HepG2 (cell line): Measurements from ENCODE around the gene PTCRA. TPM values are rescaled to one million over a fixed set of nuclear protein-coding genes. Genes with fewer than 3 reads are reported as not detected.

Experiments used
- ADNP ChIP-seq: sonication (generic); formaldehyde crosslinking; IDR thresholded peaks from 2 replicates; pipeline ENCODE4 v1.4.0; 2020; ENCODE audit warnings: missing genetic modification reagents
- CBX1 ChIP-seq: IDR thresholded peaks from one replicate; pipeline ENCODE4 v1.6.1; 2016; ENCODE audit warnings: antibody characterized with exemption, low read depth
- FOXJ3 ChIP-seq: sonication (generic); formaldehyde crosslinking; IDR thresholded peaks from 2 replicates; pipeline ENCODE4 v1.4.0; 2020; ENCODE audit warnings: missing genetic modification reagents, mild to moderate bottlenecking, borderline replicate concordance
- KDM1A ChIP-seq: IDR thresholded peaks from 2 replicates; pipeline ENCODE4 v1.6.1; 2016; ENCODE audit warnings: missing compliant biosample characterization
- KDM5B ChIP-seq: sonication (generic); formaldehyde crosslinking; IDR thresholded peaks from 2 replicates; pipeline ENCODE4 v1.4.0; 2020; ENCODE audit warnings: missing genetic modification reagents, mild to moderate bottlenecking, borderline replicate concordance
- RARA ChIP-seq: IDR thresholded peaks from 2 replicates; pipeline ENCODE4 v1.6.1; 2016; ENCODE audit warnings: missing genetic modification reagents, missing compliant biosample characterization
- RFX1 ChIP-seq: fragments of 450-650 bp; IDR thresholded peaks from 2 replicates; pipeline ENCODE4 v1.6.1; 2017
- SETDB1 ChIP-seq: sonication (generic); formaldehyde crosslinking; IDR thresholded peaks from 2 replicates; pipeline ENCODE4 v1.5.1; 2020; ENCODE audit warnings: missing genetic modification reagents, mild to moderate bottlenecking, borderline replicate concordance
- SSRP1 ChIP-seq: IDR thresholded peaks from 2 replicates; pipeline ENCODE4 v1.6.1; 2016; ENCODE audit warnings: control low read depth
- SYNCRIP ChIP-seq: fragments of 200-400 bp; formaldehyde crosslinking; IDR thresholded peaks from 2 replicates; pipeline ENCODE4 v1.6.1; 2018; ENCODE audit warnings: mild to moderate bottlenecking, low read depth, low read length; ENCODE audit not compliant: insufficient read depth
- TBL1XR1 ChIP-seq: fragments of 150-350 bp; IDR thresholded peaks from 2 replicates; pipeline ENCODE4 v1.6.1; 2014; ENCODE audit warnings: borderline replicate concordance, low read length; ENCODE audit not compliant: partially characterized antibody
- TCF12 ChIP-seq, 2 experiments: fragments of 450-650 bp in 1 of 2; sonication (generic) in 1 of 2; formaldehyde crosslinking in 1 of 2; IDR thresholded peaks; 2 replicates each; pipeline versions ENCODE4 v1.6.1 to v1.8.0; 2017 to 2022; ENCODE audit warnings: antibody characterized with exemption in 1 of 2, mild to moderate bottlenecking in 1 of 2, missing genetic modification reagents in 1 of 2, moderate library complexity in 1 of 2
- ZFP41 ChIP-seq: sonication (generic); formaldehyde crosslinking; IDR thresholded peaks from 2 replicates; pipeline ENCODE4 v1.4.0; 2020; ENCODE audit warnings: mild to moderate bottlenecking, missing genetic modification reagents, borderline replicate concordance
- ZNF292 ChIP-seq: sonication (generic); formaldehyde crosslinking; IDR thresholded peaks from 2 replicates; pipeline ENCODE4 v1.8.1; 2022; ENCODE audit warnings: mild to moderate bottlenecking, low read depth, missing genetic modification reagents, borderline replicate concordance
- ZNF383 ChIP-seq: sonication (generic); formaldehyde crosslinking; IDR thresholded peaks from 2 replicates; pipeline ENCODE4 v1.4.0; 2020; ENCODE audit warnings: missing genetic modification reagents, mild to moderate bottlenecking, borderline replicate concordance
- ZNF451 ChIP-seq: sonication (generic); formaldehyde crosslinking; IDR thresholded peaks from 2 replicates; pipeline ENCODE4 v1.5.0; 2020; ENCODE audit warnings: mild to moderate bottlenecking, missing genetic modification reagents
- ZNF747 ChIP-seq: sonication (generic); formaldehyde crosslinking; IDR thresholded peaks from 2 replicates; pipeline ENCODE4 v1.8.1; 2023; ENCODE audit warnings: missing genetic modification reagents, mild to moderate bottlenecking, borderline replicate concordance
- ZNF75D ChIP-seq: sonication (generic); formaldehyde crosslinking; IDR thresholded peaks from 2 replicates; pipeline ENCODE4 v1.8.1; 2023; ENCODE audit warnings: missing genetic modification reagents, mild to moderate bottlenecking, borderline replicate concordance
- ZNF839 ChIP-seq: sonication (generic); formaldehyde crosslinking; IDR thresholded peaks from 2 replicates; pipeline ENCODE4 v1.4.0; 2020; ENCODE audit warnings: missing genetic modification reagents, mild to moderate bottlenecking, borderline replicate concordance
- polyA plus RNA-seq, 8 experiments: library from polyadenylated mRNA; depleted of rRNA in 3 of 8; stranded (reverse) in 7 of 8; unstranded in 1 of 8; fragments of >200 nt; fragmentation: Illumina TruSeq in 4 of 8; extraction: Trizol in 4 of 8; gene quantifications; 2 replicates each; pipeline versions ENCODE4 v1.2.1 to v1.2.3, GENCODE V29; 2011 to 2016; ENCODE audit warnings: low read depth in 4 of 8, missing spikeins in 1 of 8, mixed read lengths in 1 of 8; ENCODE audit not compliant: insufficient read depth in 1 of 8
- total RNA-seq, 5 experiments: library from RNA; depleted of rRNA; stranded (reverse); fragments of >200 nt; fragmentation: Illumina TruSeq; extraction: Trizol; gene quantifications; 2 replicates each; pipeline ENCODE4 v1.2.3, GENCODE V29; 2016; ENCODE audit warnings: low read depth in 1 of 5
- TF ChIP-seq, protein P1 (sequence below): IDR thresholded peaks from 2 replicates; pipeline ENCODE4 v1.6.1; 2016; ENCODE audit warnings: missing genetic modification reagents, missing compliant biosample characterization
- TF ChIP-seq, protein P2 (sequence below): sonication (generic); formaldehyde crosslinking; IDR thresholded peaks from 2 replicates; pipeline ENCODE4 v1.5.0; 2020; ENCODE audit warnings: mild to moderate bottlenecking, missing genetic modification reagents, moderate library complexity
- TF ChIP-seq, protein P3 (sequence below): sonication (generic); formaldehyde crosslinking; IDR thresholded peaks from 2 replicates; pipeline ENCODE4 v1.8.0; 2022; ENCODE audit warnings: low read depth, missing genetic modification reagents
- TF ChIP-seq, protein P4 (sequence below): sonication (generic); formaldehyde crosslinking; IDR thresholded peaks from 2 replicates; pipeline ENCODE4 v1.5.0; 2020; ENCODE audit warnings: mild to moderate bottlenecking, missing genetic modification reagents

The PTCRA gene
- total and polyA plus RNA-seq, 2 of the 13 experiments (the other 11 are each of a cell fraction or from before 2014, with no cell fraction given): not detected

DNA sequence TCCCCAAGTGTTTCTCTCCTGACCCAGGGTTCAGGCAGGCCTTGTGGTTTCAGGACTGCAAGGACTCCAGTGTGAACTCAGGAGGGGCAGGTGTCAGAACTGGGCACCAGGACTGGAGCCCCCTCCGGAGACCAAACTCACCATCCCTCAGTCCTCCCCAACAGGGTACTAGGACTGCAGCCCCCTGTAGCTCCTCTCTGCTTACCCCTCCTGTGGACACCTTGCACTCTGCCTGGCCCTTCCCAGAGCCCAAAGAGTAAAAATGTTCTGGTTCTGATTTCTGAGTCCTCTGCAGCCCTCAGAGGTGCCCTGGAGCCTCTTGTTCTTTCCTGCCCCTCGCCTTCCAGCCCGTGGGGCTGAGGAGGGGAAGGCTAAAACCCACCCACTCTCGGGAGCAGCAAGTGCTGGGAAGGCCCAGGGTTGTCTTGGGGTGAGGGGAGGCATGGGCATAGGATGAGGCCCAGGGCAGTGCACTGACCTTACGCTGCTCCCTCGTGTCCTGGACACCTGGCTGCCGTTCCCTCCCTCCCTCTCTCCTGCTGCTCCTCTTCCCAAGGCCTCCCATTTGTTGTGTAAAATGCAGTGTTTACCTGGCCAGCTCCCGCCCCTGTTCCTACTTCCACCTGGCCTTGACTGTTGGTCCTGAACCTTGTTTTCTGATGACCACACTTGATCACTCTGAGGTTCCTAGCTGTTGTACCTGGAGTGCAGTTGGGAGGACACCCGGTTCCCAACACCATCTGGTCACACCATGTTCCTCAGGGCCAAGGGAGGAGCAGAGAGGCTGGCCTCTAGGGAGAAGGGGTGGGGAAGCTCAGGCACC lies 23.3 kb downstream of the PTCRA start (continued):
- TF ChIP-seq ZNF292 (CRISPR knock-in tag) (peak; percentile 87; the same call in 1 of the 2 replicates), ZNF383 (CRISPR knock-in tag) (no peak), SSRP1 (0 out of 2 replicates have a peak, but pooled peaks have one; percentile 29), TBL1XR1 (peak; percentile 32), ZNF839 (CRISPR knock-in tag) (no peak), KDM5B (CRISPR knock-in tag) (no peak; the same call in 1 of the 2 replicates), ZNF451 (peak; percentile 82; the same call in 1 of the 2 replicates), RFX1 (no peak), ZNF75D (no peak), SETDB1 (CRISPR knock-in tag) (no peak), FOXJ3 (peak; percentile 82), SYNCRIP (no peak), KDM1A (CRISPR knock-in tag) (no peak), RARA (CRISPR knock-in tag) (peak; percentile 97), CBX1 (no peak), ADNP (no peak), ZNF747 (CRISPR knock-in tag) (no peak; the same call in 1 of the 2 replicates), TCF12 (IDR thresholded peaks at IDR 0.05) (no peak), TCF12 (CRISPR knock-in tag; IDR thresholded peaks at IDR 0.05) (peak; percentile 73), ZFP41 (CRISPR knock-in tag) (peak; percentile 89)
- TF ChIP-seq, protein P1, sequence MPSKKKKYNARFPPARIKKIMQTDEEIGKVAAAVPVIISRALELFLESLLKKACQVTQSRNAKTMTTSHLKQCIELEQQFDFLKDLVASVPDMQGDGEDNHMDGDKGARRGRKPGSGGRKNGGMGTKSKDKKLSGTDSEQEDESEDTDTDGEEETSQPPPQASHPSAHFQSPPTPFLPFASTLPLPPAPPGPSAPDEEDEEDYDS (CRISPR knock-in tag): peak; percentile 83
- TF ChIP-seq, protein P2, sequence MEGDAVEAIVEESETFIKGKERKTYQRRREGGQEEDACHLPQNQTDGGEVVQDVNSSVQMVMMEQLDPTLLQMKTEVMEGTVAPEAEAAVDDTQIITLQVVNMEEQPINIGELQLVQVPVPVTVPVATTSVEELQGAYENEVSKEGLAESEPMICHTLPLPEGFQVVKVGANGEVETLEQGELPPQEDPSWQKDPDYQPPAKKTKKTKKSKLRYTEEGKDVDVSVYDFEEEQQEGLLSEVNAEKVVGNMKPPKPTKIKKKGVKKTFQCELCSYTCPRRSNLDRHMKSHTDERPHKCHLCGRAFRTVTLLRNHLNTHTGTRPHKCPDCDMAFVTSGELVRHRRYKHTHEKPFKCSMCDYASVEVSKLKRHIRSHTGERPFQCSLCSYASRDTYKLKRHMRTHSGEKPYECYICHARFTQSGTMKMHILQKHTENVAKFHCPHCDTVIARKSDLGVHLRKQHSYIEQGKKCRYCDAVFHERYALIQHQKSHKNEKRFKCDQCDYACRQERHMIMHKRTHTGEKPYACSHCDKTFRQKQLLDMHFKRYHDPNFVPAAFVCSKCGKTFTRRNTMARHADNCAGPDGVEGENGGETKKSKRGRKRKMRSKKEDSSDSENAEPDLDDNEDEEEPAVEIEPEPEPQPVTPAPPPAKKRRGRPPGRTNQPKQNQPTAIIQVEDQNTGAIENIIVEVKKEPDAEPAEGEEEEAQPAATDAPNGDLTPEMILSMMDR (CRISPR knock-in tag): peak; percentile 30; the same call in 1 of the 2 replicates
- TF ChIP-seq, protein P3, sequence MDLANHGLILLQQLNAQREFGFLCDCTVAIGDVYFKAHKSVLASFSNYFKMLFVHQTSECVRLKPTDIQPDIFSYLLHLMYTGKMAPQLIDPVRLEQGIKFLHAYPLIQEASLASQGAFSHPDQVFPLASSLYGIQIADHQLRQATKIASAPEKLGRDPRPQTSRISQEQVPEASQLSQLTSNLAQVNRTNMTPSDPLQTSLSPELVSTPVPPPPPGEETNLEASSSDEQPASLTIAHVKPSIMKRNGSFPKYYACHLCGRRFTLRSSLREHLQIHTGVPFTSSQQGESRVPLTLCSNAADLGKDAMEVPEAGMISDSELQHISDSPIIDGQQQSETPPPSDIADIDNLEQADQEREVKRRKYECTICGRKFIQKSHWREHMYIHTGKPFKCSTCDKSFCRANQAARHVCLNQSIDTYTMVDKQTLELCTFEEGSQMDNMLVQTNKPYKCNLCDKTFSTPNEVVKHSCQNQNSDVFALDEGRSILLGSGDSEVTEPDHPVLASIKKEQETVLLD (CRISPR knock-in tag): 0 out of 2 replicates have a peak, but pooled peaks have one; percentile 39
- TF ChIP-seq, protein P4, sequence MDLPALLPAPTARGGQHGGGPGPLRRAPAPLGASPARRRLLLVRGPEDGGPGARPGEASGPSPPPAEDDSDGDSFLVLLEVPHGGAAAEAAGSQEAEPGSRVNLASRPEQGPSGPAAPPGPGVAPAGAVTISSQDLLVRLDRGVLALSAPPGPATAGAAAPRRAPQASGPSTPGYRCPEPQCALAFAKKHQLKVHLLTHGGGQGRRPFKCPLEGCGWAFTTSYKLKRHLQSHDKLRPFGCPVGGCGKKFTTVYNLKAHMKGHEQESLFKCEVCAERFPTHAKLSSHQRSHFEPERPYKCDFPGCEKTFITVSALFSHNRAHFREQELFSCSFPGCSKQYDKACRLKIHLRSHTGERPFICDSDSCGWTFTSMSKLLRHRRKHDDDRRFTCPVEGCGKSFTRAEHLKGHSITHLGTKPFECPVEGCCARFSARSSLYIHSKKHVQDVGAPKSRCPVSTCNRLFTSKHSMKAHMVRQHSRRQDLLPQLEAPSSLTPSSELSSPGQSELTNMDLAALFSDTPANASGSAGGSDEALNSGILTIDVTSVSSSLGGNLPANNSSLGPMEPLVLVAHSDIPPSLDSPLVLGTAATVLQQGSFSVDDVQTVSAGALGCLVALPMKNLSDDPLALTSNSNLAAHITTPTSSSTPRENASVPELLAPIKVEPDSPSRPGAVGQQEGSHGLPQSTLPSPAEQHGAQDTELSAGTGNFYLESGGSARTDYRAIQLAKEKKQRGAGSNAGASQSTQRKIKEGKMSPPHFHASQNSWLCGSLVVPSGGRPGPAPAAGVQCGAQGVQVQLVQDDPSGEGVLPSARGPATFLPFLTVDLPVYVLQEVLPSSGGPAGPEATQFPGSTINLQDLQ: no peak
